Left colon (tissue), 2 donors: ENCODE results near the gene SYTL2. TPM values are rescaled to one million over a fixed set of nuclear protein-coding genes. Genes with fewer than 3 reads are reported as not detected.

ENCODE experiments used
- ATAC-seq: fragments of 200-7000 bp; cut with Tn5 transposase; one replicate; pipeline ENCODE4 v1.9.1; 2020; ENCODE audit warnings: mild to moderate bottlenecking, moderate library complexity
- DNase-seq, 2 donors: peaks; one replicate each; pipeline ENCODE4 v3.0.0-alpha.2; 2020
- intact Hi-C, 2 donors: fragments of 100-400 bp; cut with DNase I in 1 of 2; cut with micrococcal nuclease in 1 of 2; formaldehyde crosslinking; loops; one replicate each; pipeline versions ENCODE4 v1.11.2 to v1.14.0; 2022; cut with DNase I, micrococcal nuclease
- total RNA-seq, 2 donors: library from RNA; stranded (reverse); fragmentation: NEBNext Ultra II Directional; extraction: Animal tissue kit (Norgen Biotek cat#: 25700); gene quantifications; one replicate each; pipeline ENCODE4 v1.2.1, GENCODE V29; 2021
- donor health status: DM: no; HTN: no; CAD: no.
- donor health status: DM: yes; HTN: yes; CAD: no.

Gene SYTL2
- total RNA-seq, 2 donors from 2014 or later: 300 to 306 TPM

GRCh38 chr11:85751724-85752123, 59.2 kb downstream of the SYTL2 start:
- ATAC-seq: no peak
- intact Hi-C loops: no loop called here

GRCh38 chr11:85750646-85751045, 60.3 kb downstream of the SYTL2 start:
- intact Hi-C loops: no loop called here
- DNase-seq (no peak), ATAC-seq (no peak)

More at GRCh38 chr11:85751724-85752123, 59.2 kb downstream of the SYTL2 start:
- DNase-seq: no peak

- DNase-seq (no peak), ATAC-seq (no peak)
- intact Hi-C loops: no loop called here
These were observed 61.1 kb downstream of the SYTL2 start for GRCh38 chr11:85749884-85750283.

- DNase-seq (no peak), ATAC-seq (no peak)
- intact Hi-C loops: no loop called here
These were observed 61.6 kb downstream of the SYTL2 start for GRCh38 chr11:85749287-85749834.

- no peak for DNase-seq
- intact Hi-C loops: no loop called here
- ATAC-seq: no peak
These were observed 62.5 kb downstream of the SYTL2 start for GRCh38 chr11:85748455-85748891.

GRCh38 chr11:85746670-85747069, 64.3 kb downstream of the SYTL2 start:
- intact Hi-C loops: no loop called here
- ATAC-seq (no peak), DNase-seq (no peak)

GRCh38 chr11:85745626-85746025, 65.3 kb downstream of the SYTL2 start:
- intact Hi-C loops: no loop called here
- ATAC-seq: peak; percentile 72
- no peak for DNase-seq

GRCh38 chr11:85742873-85743275, 68.1 kb downstream of the SYTL2 start:
- DNase-seq: no peak
- peak; percentile 82 for ATAC-seq
- intact Hi-C loops: no loop called here

GRCh38 chr11:85742348-85742747, 68.6 kb downstream of the SYTL2 start:
- no peak for ATAC-seq
- intact Hi-C loops: no loop called here
- DNase-seq: no peak

GRCh38 chr11:85740481-85741400, 70.2 kb downstream of the SYTL2 start:
- DNase-seq (no peak), ATAC-seq (no peak)
- intact Hi-C loops: no loop called here

GRCh38 chr11:85737738-85738137, 73.2 kb downstream of the SYTL2 start:
- DNase-seq (no peak), ATAC-seq (peak; percentile 56)
- intact Hi-C loops: no loop called here

- ATAC-seq (no peak), DNase-seq (no peak)
- intact Hi-C loops: no loop called here
These were observed 75.0 kb downstream of the SYTL2 start for GRCh38 chr11:85735876-85736460.

- intact Hi-C loops: no loop called here
- no peak for DNase-seq
- no peak for ATAC-seq
These were observed 78.0 kb downstream of the SYTL2 start for GRCh38 chr11:85732965-85733364.

GRCh38 chr11:85726381-85726780, 84.6 kb downstream of the SYTL2 start:
- DNase-seq: no peak
- no peak for ATAC-seq
- intact Hi-C loops: no loop called here

GRCh38 chr11:85725510-85726258, 85.3 kb downstream of the SYTL2 start:
- DNase-seq: no peak
- intact Hi-C loops: no loop called here
- peak; percentile 71 for ATAC-seq

- peak; percentile 7 for ATAC-seq
- DNase-seq: no peak
- intact Hi-C loops: no loop called here
These were observed 86.0 kb downstream of the SYTL2 start for GRCh38 chr11:85724748-85725465.

GRCh38 chr11:85723088-85723487, 87.9 kb downstream of the SYTL2 start:
- DNase-seq (no peak), ATAC-seq (peak; percentile 59)
- intact Hi-C loops: no loop called here

GRCh38 chr11:85721191-85721590, 89.8 kb downstream of the SYTL2 start:
- intact Hi-C loops: no loop called here
- DNase-seq: no peak
- no peak for ATAC-seq
